Placental pericyte (primary cell): ENCODE data around the gene SERPINE3. TPM values are rescaled to one million over a fixed set of nuclear protein-coding genes. Genes with fewer than 3 reads are reported as not detected.

Experiments used
- small RNA-seq: library from RNA; depleted of rRNA; stranded (forward); fragments of <200 nt; gene quantifications from one replicate; pipeline ENCODE3, GENCODE V24; 2012; ENCODE audit warnings: low replicate concordance
- total RNA-seq: library from RNA; depleted of rRNA; stranded (reverse); fragments of >200 nt; gene quantifications from 2 replicates; pipeline ENCODE4 v1.2.3, GENCODE V29; 2012

Gene SERPINE3
- total RNA-seq: under 0.01 TPM in 1 of 2 replicates, not detected in the other

DNA sequence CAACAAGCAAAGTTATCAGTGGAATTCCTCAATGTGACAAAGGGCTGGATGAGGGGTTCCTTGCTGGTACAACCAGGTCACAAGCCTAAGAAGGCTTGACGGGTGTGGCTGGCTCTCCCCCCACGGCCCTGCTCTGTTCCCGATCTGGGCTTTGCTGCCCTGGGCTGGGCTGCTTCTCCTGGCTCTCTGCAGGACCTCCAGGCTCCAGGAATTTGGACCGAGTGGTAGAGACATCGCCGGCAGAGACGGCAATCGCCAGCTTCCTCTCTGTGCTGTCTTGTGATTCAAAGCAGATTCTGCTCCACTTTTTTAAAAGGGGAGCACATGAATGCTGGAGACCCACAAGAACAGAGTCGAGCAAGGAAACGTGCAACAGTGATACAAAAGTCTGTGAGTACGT, at the start of gene SERPINE3:
Gene SERPINE3, plus strand, starts transcription at position 338 of the 400 bp plus-strand sequence. CDS start 1,401 bp downstream, outside the sequence.

Small RNAs within 50 kb of the gene (small RNA-seq; reads per million reads assigned to genes)
- not detected for gene MIR5693

Other genes with a start within 250 kb of the SERPINE3 start
- gene C13orf42, start 228.4 kb upstream of the SERPINE3 start, total RNA-seq: not detected in 2 replicates
- 0.22 and 1.4 TPM in 2 replicates for gene FAM124A, start 117.3 kb upstream of the SERPINE3 start, total RNA-seq
- 40.9 and 50.0 TPM in 2 replicates for gene INTS6, start 113.3 kb downstream of the SERPINE3 start, total RNA-seq
- gene WDFY2, start 244.8 kb downstream of the SERPINE3 start, total RNA-seq: 9.2 and 13.9 TPM in 2 replicates